C4-2B (cell line): Measurements from ENCODE around the gene KRT7.

Experiments used
- H3K27ac ChIP-seq: fragments of 450-650 bp; 2 replicates; pipeline ENCODE4 v1.5.1; 2017
- ZFX ChIP-seq: fragments of 450-650 bp; IDR thresholded peaks from 2 replicates; pipeline ENCODE4 v1.6.1; 2017
- TF ChIP-seq, protein P1 (sequence below): fragments of 450-650 bp; conservative IDR thresholded peaks from 2 replicates; pipeline ENCODE4 v1.5.1; 2017; ENCODE audit warnings: mild to moderate bottlenecking

The KRT7 gene

DNA sequence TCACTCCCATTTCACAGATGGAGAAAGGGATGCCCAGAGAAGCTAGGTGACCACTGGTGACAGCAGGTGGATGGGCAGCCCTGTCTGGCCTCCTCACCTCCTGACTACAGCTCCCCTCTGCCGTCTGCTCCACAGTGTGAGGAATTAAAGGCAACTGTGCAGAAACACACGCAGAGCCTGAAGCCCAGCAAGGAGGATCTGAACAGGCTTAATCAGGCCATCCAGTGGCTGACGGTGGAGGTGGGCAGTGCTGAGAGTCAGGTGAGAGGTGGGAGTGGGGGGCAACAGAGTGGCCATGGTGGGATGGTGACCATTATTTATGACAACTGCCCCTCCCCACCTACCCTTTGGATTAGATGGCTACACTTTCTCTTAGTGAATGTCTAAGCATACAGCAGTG, 42.6 kb downstream of the KRT7 start:
- H3K27ac ChIP-seq, result no peak overlapping the region
- TF ChIP-seq, protein P1, sequence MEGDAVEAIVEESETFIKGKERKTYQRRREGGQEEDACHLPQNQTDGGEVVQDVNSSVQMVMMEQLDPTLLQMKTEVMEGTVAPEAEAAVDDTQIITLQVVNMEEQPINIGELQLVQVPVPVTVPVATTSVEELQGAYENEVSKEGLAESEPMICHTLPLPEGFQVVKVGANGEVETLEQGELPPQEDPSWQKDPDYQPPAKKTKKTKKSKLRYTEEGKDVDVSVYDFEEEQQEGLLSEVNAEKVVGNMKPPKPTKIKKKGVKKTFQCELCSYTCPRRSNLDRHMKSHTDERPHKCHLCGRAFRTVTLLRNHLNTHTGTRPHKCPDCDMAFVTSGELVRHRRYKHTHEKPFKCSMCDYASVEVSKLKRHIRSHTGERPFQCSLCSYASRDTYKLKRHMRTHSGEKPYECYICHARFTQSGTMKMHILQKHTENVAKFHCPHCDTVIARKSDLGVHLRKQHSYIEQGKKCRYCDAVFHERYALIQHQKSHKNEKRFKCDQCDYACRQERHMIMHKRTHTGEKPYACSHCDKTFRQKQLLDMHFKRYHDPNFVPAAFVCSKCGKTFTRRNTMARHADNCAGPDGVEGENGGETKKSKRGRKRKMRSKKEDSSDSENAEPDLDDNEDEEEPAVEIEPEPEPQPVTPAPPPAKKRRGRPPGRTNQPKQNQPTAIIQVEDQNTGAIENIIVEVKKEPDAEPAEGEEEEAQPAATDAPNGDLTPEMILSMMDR, result no peak
- TF ChIP-seq ZFX, result no peak

- TF ChIP-seq, protein P1, result no peak
- no peak for TF ChIP-seq ZFX
- no peak overlapping the region for H3K27ac ChIP-seq
Observed at GRCh38 chr12:52277486-52278245, 44.6 kb downstream of the KRT7 start.

DNA sequence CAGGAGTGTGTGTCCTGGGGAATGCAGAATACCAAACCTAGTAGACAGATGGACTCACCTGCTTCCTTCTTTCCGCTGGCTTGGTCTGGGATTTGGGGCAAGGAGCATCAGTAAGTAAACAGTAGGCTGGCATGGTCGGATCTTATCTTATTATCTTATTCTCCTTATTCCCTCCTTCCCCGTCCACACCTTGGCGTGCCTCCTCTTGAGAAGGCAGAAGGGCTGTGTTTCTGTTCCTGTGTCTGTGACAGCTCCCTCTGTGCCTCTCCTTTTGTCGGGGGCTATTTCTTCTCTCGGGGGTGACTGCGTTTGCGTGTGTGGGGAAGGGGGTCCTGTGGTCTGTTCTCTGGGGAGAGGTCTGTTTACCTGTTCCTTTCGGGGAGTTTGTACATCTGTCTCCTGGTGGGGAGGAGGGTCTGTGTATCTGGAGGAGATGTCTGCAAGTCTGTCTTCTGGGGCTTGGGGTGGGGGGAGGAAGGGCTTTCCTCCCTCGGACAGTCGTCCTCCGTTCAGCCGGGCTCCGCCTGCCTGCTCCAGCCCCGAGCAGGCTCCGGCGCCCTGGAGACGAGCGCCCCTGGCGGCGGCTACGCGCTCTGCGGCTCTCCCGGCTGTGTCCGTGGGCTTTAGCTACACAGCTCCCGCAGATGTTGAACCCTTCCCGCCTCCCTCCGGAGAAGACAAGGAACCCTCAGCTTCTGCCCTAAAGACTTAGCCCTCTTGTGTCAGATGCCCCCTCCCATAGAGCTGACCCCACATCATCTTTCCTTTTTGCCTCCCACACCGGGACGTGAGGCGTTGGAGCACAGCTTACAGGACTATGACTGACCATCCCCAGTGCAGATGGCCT, 45.8 kb downstream of the KRT7 start:
- TF ChIP-seq, protein P1, result peak; percentile 100
- no peak for TF ChIP-seq ZFX
- H3K27ac ChIP-seq, result peak overlapping the region; percentile 59

- no peak for TF ChIP-seq ZFX
- TF ChIP-seq, protein P1, result no peak
- peak overlapping the region; percentile 59 for H3K27ac ChIP-seq
Observed at GRCh38 chr12:52279422-52280318, 46.6 kb downstream of the KRT7 start.

DNA sequence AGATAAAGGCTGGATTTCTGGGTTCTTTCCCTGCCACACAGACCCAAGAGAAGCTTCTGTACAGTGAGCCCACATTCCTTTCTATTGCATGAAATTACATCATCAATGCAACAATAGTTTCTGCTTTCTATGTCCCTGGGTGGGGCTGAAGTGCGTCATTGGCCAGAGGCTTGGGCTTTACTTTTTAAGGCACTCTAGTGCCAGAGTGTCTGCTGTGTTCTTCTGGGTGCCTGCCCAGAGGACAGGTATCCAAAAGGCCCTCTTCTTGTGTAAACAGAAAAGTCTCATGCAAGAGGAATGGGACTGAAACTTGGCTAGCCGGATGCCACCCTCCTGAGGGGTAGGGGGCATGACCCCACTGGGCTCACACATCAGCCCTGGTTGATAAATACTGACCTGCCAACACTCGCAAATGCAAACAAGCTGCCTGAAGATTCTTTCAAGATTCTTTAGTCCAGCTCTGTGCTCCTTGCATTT, 47.3 kb downstream of the KRT7 start:
- no peak for TF ChIP-seq ZFX
- TF ChIP-seq, protein P1, result no peak
- H3K27ac ChIP-seq, result peak overlapping the region; percentile 19

DNA sequence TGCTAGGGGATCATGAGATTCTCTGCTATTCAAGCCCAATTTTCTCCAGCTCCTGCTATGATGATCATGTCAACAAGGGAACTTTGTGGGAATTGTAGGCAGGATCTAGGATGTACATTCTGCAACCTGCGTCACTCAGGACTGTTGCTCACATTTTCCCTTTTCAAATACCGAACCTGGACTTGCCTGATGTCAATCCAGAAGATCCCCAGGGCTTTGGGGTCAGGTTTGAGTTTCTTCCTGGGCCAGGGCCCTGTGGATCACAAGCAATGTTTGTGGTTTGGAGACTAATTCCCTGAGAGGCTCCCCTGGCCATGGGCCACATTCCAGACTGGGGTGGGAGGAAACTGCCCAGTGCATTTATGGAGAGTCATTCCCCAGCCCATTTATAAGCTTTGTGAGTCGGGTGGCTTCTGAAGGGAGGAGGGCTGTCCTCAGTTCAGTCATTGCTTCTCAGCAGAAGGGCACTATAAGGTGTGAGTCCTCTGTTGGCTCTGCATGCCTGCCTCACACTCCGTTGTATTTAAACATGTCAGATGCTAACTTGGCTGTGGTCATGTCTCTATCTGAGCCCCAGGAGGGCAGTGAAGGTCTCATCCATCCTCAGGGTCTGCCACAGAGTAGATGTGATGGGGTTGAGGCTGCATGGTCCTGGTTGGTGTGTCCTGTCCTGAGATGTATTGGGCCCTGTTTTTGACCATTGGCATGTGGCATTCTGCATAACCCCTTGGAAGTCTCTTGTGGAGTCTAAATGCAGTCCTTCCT, 47.9 kb downstream of the KRT7 start:
- peak overlapping the region; percentile 19 for H3K27ac ChIP-seq
- TF ChIP-seq, protein P1, result no peak
- TF ChIP-seq ZFX, result no peak
